ENCODE data around the gene PARN.

Gene PARN

GRCh38 chr16:14510939-14511799, 118.9 kb downstream of the PARN start:
- Histone ChIP-seq H3K4me3 (IDR thresholded peaks at IDR 0.05; ENCODE audit: insufficient read depth, low read depth, low read length) (no peak overlapping the region), H3K36me3 (ENCODE audit: insufficient read depth) (no peaks in the 10 kb centered on the region), H4K20me1 (ENCODE audit: insufficient read depth) (no peaks in the 10 kb centered on the region), H3K4me1 (ENCODE audit: low read depth, poor library complexity, severe bottlenecking) (peaks cover 19% of the 10 kb centered on the region), H3K27ac (no peak overlapping the region), H3K79me2 (ENCODE audit: insufficient read depth, low read depth) (no peaks in the 10 kb centered on the region; the same call in 1 of the 2 replicates), H2AFZ (ENCODE audit: low read depth) (no peak overlapping the region), H3K9ac (no peak overlapping the region), H3K4me2 (no peak overlapping the region), H3K27me3 (ENCODE audit: insufficient read depth, low read depth) (no peaks in the 10 kb centered on the region)
- no peak for TF ChIP-seq CTCF (conservative IDR thresholded peaks at IDR 0.05; ENCODE audit: low read depth, low read length)

DNA sequence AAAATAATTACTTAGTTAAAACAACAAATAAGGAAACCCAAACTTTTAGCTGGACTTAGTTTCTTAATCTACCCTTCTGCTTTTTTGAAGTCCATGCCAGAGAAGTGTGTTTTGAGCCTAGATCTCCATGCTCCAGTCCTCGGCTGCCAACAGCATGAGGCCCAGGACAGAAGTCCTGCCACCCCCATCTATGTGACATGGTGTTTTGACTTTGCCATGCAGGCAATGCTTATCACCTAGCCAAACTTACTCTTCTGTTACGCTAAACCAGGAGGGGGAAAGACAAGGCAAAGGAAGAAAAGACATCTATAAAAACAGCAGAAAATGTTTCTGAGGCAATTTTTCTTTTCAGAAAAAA, 119.5 kb downstream of the PARN start:
- Histone ChIP-seq H2AFZ (ENCODE audit: low read depth) (no peak overlapping the region), H4K20me1 (ENCODE audit: insufficient read depth) (no peaks in the 10 kb centered on the region), H3K4me1 (ENCODE audit: low read depth, poor library complexity, severe bottlenecking) (peaks cover 25% of the 10 kb centered on the region), H3K4me3 (IDR thresholded peaks at IDR 0.05; ENCODE audit: insufficient read depth, low read depth, low read length) (no peak overlapping the region), H3K4me2 (no peak overlapping the region), H3K36me3 (ENCODE audit: insufficient read depth) (no peaks in the 10 kb centered on the region), H3K27ac (no peak overlapping the region), H3K27me3 (ENCODE audit: insufficient read depth, low read depth) (no peaks in the 10 kb centered on the region), H3K9ac (no peak overlapping the region), H3K79me2 (ENCODE audit: insufficient read depth, low read depth) (no peaks in the 10 kb centered on the region; the same call in 1 of the 2 replicates)
- no peak for TF ChIP-seq CTCF (conservative IDR thresholded peaks at IDR 0.05; ENCODE audit: low read depth, low read length)

- no peaks in the 10 kb centered on the region; the same call in 1 of the 2 replicates for H3K79me2 ChIP-seq (ENCODE audit: insufficient read depth, low read depth)
- no peak overlapping the region for H3K27ac ChIP-seq
- no peaks in the 10 kb centered on the region for H3K36me3 ChIP-seq (ENCODE audit: insufficient read depth)
- TF ChIP-seq CTCF (conservative IDR thresholded peaks at IDR 0.05; ENCODE audit: low read depth, low read length), result no peak
- no peaks in the 10 kb centered on the region for H4K20me1 ChIP-seq (ENCODE audit: insufficient read depth)
- H3K4me1 ChIP-seq (ENCODE audit: low read depth, poor library complexity, severe bottlenecking), result peaks cover 34% of the 10 kb centered on the region
- H3K27me3 ChIP-seq (ENCODE audit: insufficient read depth, low read depth), result no peaks in the 10 kb centered on the region
- no peak overlapping the region for H3K4me3 ChIP-seq (IDR thresholded peaks at IDR 0.05; ENCODE audit: insufficient read depth, low read depth, low read length)
- H3K9ac ChIP-seq, result no peak overlapping the region
- no peak overlapping the region for H3K4me2 ChIP-seq
- no peak overlapping the region for H2AFZ ChIP-seq (ENCODE audit: low read depth)
These were observed 120.4 kb downstream of the PARN start for GRCh38 chr16:14509675-14510132.

DNA sequence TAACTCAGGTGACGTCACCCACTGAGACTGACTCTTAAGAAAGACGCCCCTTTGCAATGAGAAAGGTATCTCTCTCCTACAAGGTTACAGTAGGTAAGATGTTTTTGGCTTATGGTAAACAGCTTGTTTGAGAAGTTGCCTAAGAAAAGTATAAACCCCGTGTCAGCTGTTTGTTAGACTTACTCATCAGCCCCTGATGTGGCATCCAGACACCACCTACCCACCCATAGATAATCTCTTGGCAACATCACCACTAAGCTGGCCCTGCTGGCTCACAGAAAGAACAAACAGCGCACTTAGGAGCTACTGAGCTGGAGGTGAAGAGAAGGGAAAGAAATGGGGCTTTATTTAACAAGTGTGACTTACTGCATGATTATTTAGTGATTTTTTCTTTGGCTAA, 121.0 kb downstream of the PARN start:
- Histone ChIP-seq H3K9ac (no peak overlapping the region), H2AFZ (ENCODE audit: low read depth) (no peak overlapping the region), H3K27me3 (ENCODE audit: insufficient read depth, low read depth) (no peaks in the 10 kb centered on the region), H3K4me3 (IDR thresholded peaks at IDR 0.05; ENCODE audit: insufficient read depth, low read depth, low read length) (no peak overlapping the region), H3K4me1 (ENCODE audit: low read depth, poor library complexity, severe bottlenecking) (peaks cover 40% of the 10 kb centered on the region), H3K27ac (no peak overlapping the region), H4K20me1 (ENCODE audit: insufficient read depth) (no peaks in the 10 kb centered on the region), H3K79me2 (ENCODE audit: insufficient read depth, low read depth) (no peaks in the 10 kb centered on the region; the same call in 1 of the 2 replicates), H3K4me2 (no peak overlapping the region), H3K36me3 (ENCODE audit: insufficient read depth) (no peaks in the 10 kb centered on the region)
- no peak for TF ChIP-seq CTCF (conservative IDR thresholded peaks at IDR 0.05; ENCODE audit: low read depth, low read length)

Measured in KMS-11 (cell line).